ENCODE measurements around the gene PISD. TPM values are rescaled to one million over a fixed set of nuclear protein-coding genes. Genes with fewer than 3 reads are reported as not detected.
"Not testable (repeated sequence)": the region's sequence is repeated elsewhere in the genome, so short reads cannot be mapped to it uniquely, and the experiment has no call there.

Gene PISD
- 10 to 100 TPM; 31.1 to 36.2 (median 34.4) TPM for polyA plus RNA-seq (ENCODE audit: insufficient read length in 4 of 4)

DNA sequence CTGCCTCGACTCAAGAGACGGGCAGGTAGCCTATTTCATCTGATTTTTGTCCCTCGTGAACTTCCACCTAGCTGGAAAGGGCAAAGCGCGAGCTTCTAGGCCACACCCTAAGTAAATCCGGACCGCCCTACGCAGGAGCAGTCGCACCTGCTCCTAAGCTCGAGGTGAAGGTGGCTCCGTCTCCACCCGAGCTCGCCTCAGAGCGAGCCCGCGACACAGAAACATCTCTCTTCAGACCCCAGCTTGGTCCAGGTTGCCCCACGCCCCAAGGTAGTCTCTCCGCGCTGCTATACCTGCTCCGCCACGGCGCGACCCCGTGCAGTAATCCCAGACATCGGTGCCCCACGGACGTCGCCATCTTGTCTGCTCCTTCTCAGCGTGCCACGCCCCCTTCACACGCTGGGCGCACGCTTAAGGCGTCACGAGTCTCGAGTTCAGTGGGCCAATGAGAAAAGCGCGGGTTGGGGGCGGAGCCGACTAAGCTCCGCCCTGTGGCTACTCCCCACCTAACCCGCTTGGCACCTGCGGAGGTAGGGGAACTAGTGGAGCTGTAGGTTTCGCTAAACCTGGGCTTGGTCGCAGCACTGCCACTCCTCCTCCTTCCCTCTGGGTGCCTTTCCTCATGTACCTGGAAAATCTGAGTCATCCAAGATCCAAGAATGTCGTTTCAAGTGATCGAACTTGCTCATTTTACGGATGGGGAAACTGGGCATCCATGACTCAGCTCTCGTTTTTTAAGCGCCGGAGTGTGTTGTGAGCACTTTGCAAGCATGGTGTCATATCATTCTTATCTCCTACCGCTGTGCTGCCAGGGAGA lies at the start of gene PISD:
TSS of gene PISD (minus strand) at position 365 of the 817 bp plus-strand sequence. CDS start at position 358, 7 bp downstream.
- DNase-seq (ENCODE audit: low read depth in 4 of 4, low spot score in 3 of 4) = peak; percentile 92 to 96 (median 94)

DNA sequence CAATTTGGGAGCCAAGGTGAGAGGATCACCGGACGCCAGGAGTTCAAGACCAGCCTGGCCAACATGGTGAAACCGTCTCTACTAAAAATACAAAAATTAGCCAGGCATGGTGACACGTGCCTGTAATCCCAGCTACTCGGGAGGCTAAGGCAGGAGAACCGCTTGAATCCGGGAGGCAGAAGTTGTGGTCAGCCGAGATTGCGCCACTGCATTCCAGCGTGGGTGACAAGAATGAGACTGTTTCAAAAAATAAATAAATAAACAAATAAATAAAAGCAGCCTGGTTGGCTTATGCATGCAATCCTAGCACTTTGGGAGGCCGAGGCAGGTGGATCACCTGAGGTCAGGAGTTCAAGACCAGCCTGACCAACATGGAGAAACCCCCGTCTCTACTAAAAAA lies 49.2 kb upstream of the PISD start:
- not testable (repeated sequence) for DNase-seq (ENCODE audit: low read depth in 4 of 4, low spot score in 3 of 4)

DNA sequence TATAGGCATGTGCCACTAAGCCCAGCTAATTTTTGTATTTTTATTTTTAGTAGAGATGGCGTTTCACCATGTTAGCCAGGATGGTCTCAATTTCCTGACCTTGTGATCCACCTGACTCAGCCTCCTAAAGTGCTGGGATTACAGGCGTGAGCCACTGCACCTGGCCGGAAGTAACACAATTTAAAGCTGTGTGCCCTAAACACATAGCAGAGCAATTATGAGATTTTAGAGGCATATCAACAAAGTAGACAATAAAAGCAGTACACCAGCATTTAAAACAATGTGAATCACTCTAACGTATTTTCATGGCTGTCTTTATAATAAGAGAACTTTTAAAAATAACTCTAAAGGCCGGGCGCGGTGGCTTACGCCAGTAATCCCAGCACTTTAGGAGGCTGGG lies 45.5 kb upstream of the PISD start:
- no peak for DNase-seq (ENCODE audit: low read depth in 4 of 4, low spot score in 3 of 4)

DNA sequence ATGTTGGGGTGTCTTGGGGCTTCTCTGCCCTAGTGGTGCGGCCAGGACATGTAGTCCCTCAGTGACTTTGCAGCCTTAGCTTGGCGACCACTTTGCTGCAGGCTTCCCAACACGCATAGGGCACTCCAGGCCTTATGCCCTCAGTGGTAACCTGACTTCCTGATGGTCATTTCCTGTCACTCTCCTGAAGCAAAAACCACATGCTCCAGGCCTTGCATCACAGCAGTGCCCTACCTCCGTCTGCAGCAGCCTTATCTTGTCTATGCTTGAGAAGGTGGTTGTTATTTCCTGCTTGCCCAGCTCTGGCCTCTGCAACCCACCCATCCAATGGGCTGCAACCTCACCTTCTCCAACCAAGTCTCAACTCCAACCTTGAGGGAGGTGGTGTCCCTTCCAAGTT lies 33.4 kb upstream of the PISD start:
- no peak for DNase-seq (ENCODE audit: low read depth in 4 of 4, low spot score in 3 of 4)

DNA sequence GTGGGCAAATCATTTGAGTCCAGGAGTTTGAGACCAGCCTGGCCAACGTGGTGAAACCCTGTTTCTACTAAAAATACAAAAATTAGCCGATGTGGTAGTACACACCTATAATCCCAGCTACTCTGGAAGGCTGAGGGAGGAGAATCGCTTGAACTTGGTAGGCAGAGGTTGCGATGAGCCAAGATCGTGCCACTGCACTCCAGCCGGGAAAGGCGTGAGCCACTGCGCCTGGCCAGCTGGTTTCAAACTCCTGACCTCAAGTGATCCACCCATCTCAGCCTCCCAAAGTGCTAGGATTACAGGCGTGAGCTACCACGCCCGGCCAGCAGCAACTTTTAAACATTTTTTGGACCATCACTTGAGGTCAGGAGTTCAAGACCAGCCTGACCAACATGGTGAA lies 32.0 kb upstream of the PISD start:
- not testable (repeated sequence) for DNase-seq (ENCODE audit: low read depth in 4 of 4, low spot score in 3 of 4)

DNA sequence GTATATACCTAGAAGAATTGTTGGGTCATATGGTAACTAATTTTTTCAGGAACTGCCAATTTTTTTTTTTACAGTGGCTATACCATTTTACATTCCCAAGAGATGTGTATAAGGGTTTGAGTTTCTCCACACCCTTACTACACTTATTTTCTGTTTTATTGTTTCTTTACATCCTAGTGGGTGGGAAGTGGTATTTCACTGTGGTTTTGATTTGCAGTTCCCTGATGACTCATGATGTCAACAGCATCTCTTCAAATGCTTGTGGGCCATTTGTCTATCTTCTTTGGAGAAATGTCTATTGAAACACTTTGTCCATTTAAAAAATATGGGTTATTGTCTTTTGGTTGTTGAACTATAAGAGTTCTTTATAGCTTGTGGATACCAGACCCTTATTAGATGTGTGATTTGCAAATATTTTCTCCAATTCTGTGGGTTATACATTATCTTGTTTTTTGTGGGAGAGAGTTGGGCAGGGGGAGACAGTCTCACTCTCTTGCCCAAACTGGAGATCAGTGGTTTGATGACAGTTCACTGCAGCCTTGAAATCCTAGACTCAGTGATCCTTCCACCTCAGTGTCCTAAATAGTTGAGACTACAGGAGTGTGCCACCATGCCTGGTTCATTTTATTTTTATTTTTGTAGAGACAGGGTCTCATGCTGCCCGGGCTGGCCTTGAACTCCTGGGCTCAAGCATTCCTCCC lies 30.3 kb upstream of the PISD start:
- DNase-seq (ENCODE audit: low read depth in 4 of 4, low spot score in 3 of 4) = no peak

DNA sequence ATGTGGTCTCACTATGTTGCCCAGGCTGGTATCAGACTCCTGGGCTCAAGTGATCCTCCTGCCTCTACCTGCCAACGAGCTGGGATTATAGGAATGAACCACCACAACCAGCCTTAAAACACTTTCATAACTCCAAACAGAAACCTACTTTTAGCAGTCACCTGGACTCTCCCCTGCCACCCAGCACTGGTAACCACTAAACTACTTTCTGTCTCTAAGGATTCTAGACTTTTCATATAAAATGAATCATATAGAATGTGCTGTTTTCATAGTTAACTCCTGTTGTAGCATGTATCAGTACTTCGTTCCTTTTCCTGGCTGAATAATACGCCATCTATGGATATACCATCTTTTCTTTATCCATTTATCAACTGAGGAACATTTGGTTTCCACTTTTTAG lies 29.4 kb upstream of the PISD start:
- DNase-seq (ENCODE audit: low read depth in 4 of 4, low spot score in 3 of 4) = no peak

DNA sequence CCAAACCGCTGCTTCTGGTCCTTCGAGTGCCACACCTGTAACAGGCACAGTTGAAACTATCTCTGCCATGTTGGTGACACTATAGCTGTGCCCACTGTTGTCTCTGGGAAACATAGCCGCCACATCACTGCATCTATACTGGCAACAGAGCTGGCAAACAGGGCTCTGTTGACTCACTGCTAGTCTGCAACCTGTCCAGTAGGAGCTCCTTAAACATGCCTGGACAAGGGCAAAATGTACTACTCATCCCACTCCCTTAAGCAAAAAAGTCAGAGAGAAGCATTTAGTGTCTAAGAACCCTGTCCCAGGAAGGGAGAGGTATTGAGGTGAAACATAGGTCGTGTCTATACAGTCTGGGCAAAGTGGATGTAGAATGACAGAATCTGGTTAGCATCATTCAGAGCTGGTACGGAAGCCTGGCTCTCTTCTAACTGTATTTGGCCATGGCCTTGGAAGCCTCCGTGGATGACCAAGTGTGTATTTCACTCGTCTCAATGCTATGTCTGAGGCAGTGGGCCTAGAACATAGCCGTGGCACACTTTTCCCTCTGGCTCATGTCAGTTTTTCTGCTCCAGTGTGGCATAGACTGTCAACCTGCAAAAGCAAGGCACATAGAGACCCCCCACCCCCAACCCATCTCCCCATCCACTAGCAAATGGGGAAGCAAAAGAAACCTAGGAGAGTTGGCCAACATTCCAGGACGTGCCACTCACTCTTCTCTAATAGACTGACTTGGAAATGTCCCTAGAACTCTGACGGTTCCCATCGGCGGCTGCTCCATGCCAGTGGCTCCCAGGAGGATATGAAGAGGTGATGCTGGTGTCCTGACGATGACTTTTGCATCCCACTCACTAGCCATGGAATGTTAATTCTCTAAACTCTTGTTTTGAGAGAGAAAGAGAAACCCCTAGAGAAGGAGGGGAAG lies 21.4 kb upstream of the PISD start:
- DNase-seq (ENCODE audit: low read depth in 4 of 4, low spot score in 3 of 4) = no peak

DNA sequence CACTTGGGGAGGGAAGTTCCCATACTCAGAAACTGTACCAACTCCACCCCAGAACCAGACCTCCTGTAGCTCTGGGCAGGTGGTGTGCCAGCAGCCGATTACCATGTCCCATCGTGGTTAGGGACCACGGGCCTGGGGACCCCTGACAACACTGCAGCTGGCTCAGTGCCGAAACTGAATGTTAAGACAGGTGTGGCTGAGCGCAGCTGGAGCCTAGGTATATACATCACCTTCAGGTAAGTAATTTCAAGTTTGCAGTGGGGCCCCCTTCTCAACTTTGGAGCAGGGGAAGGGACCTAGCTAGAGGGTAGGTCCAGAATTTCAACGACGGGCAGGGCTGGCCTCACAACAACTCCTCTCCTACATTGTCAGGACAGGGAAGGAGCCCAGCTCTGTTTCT lies 20.7 kb upstream of the PISD start:
- DNase-seq (ENCODE audit: low read depth in 4 of 4, low spot score in 3 of 4) = no peak

DNA sequence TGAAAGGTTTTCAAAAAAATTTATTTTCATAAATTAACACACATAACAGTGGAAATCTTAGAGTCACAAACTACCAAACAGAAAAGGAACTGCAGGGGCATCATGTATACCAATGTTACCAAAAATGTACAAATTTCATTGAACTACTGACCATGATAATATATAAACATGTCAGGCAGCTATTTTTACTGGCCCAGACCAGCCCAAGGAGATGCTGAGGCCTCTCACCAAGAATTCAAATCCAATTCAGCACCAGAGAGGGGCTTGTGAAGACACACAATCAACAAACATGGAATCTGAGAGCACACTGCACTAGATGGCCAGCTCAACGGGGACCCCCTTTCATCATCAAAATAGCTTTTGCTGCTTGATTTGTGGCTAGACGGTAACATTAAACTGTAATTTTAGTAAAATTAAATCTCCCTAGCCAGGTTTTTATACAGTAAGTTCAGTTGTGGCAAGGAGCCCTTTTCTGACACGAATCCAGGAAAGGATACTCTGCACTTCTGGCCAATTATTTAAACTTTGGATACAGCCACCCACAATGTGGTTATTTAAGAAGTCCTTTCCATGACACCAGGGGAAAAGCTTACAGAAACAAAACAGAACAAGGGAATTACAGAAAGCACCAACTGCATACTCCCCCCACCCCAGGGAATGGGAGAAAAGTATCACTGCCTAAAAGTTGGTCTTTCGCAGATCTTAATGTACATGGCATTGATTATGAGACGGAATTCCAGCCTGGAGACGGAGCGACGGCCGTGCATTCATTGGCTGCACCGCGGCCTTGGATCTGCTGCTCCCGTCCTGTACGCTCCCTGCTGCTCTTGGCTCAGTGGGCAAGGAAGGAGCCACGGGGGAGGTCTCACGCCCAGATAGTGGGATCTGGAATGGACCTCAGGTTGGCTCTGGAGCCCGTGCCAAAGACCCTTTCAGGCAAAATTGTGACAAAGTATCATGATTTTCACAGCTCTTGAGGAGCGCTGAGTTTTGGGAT lies 19.6 kb upstream of the PISD start:
- no peak for DNase-seq (ENCODE audit: low read depth in 4 of 4, low spot score in 3 of 4)

DNA sequence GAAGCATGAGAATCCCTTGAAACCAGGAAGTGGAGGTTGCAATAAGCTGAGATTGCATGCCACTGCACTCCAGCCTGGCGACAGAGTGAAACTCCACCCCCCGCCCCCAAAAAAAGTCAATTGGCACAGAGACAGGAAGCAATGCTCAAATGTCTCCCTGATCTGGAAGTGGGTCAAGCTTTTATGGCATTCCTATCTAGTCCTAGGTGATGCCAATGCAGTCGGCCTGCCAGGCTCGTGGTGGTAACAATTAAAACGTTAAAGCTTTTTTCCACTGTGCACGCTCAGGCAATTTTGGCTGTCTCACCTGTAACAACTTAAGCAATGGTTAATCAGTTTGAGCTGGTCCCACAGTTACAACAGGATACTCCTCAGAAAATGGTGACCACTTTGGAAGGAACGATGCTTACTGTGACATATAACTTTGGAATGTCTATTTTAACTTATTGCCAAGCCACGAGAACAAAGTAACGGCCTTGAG lies 18.9 kb upstream of the PISD start:
- no peak for DNase-seq (ENCODE audit: low read depth in 4 of 4, low spot score in 3 of 4)

DNA sequence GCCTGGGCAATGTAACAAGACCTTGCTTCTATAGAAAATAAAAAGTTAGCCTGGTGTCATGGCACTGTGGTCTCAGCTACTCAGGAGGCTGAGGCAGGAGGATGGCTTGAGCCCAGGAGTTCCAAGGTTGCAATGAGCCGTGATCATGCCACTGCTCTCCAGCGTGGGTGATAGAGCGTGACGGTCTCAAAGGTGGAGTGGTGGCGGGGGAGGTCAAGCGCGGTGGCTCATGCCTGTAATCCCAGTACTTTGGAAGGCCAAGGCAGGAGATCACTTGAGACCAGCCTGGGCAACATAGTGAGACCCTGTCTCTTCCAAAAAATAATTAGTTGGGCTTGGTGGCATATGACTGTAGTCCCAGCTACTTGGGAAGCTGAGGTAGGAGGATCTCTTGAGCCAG lies 16.7 kb upstream of the PISD start:
- no peak for DNase-seq (ENCODE audit: low read depth in 4 of 4, low spot score in 3 of 4)

DNA sequence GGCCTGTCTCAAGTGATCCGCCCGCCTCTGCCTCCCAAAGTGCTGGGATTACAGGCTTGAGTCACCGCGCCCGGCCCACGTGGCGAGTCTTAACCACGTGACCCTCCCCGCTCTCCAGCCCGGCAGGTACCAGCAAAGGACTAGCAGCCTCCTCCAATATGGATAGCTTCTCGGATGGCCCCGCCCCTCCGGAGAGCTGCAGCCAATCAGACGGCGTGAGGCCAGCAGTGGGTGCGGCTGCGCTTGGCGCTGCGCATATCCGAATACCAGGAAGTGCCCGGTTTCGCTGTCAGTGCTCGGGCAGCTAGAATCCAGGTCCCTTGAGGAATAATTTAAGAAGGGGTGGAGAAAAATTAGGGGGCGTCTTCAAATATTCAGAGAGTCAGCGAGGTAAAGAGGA lies 14.7 kb upstream of the PISD start:
- peak; percentile 59 to 67 (median 63) for DNase-seq (ENCODE audit: low read depth in 4 of 4, low spot score in 3 of 4)

DNA sequence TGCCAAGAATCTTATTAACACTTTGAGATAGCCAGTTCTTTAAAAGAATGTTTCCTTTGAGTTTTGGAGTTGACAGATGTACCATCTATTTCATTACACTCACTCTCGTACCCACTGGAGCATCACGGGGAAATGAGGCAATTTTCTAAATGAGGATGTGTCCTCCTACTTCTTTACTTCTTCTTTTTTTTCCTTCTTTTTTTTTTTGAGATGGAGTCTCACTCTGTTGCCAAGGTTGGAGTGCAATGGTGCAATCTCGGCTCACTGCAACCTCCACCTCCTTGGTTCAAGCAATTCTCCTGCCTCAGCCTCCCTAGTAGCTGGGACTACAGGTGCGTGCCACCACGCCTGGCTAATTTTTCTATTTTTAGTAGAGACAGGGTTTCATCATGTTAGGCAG lies 12.2 kb upstream of the PISD start:
- not testable (repeated sequence) for DNase-seq (ENCODE audit: low read depth in 4 of 4, low spot score in 3 of 4)

DNA sequence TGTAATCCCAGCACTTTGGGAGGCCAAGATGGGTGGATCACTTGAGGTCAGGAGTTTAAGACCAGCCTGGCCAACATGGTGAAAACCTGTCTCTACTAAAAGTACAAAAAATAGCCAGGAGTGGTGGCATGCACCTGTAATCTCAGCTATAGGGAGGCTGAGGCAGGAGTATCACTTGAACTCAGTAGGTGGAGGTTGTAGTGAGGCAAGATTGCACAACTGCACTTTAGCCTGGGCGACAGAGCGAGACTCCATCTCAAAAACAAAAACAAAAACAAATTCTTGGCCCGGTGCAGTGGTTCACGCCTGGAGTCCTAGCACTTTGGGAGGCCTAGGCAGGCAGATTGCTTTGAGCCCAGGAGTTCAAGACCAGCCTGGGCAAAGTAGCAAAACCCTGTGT lies 6.8 kb upstream of the PISD start:
- DNase-seq (ENCODE audit: low read depth in 4 of 4, low spot score in 3 of 4) = not testable (repeated sequence)

DNA sequence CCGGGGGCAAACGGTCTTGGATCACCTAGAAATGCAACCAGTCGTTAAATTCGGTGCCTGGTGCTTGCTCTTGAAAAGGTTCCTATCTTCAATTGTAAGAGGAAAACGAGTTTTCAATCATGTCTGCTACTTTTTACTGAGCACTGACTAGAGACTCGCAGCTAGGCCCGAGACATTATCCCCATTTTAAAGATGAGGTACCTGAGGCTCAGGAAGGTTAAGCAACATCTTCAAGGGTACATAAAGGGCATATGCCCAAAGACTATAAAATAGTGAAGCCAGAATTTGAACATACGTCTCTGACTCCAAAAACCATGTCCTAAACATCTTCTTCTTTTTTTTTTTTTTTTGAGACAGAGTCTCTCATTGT lies 638 bp upstream of the PISD start:
- no peak for DNase-seq (ENCODE audit: low read depth in 4 of 4, low spot score in 3 of 4)

DNA sequence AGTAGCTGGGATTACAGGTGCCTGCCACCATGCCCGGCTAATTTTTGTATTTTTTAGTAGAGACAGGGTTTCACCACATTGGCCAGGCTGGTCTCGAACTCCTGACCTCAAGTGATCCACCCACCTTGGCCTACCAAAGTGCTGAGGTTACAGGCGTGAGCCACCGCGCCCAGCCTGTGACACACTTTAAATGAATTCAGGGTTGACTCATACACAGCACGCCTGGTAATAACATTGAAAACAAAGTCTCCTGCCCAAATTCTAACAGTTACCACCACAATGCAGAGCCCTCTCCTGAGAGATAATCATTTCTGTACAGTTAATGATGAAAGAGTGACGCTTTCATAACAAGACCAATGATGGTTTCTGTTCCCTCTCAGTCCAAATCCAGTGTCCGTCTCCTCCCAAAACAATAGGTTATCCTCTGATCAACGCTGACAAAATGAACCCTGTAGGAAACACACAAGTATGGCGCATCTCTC lies 1.1 kb downstream of the PISD start:
- DNase-seq (ENCODE audit: low read depth in 4 of 4, low spot score in 3 of 4) = not testable (repeated sequence)

DNA sequence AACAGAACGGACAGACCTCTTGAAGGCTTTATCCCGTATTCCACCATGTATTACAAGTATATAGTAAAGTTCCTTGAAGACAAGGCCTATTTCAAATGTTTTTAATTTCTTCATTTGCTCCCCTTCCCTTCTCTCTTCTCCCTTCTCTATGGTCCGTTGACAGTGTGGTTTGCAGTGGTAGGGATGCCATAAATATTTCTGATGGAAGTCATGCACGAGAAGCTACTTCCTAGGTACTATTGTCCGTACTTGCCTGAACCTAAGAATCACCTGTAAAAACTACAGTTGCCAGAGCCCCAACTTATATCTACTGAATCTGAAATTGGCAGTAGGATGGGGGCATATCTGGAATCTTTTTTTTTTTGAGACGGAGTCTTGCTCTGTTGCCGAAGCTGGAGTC lies 2.8 kb downstream of the PISD start:
- no peak for DNase-seq (ENCODE audit: low read depth in 4 of 4, low spot score in 3 of 4)

DNA sequence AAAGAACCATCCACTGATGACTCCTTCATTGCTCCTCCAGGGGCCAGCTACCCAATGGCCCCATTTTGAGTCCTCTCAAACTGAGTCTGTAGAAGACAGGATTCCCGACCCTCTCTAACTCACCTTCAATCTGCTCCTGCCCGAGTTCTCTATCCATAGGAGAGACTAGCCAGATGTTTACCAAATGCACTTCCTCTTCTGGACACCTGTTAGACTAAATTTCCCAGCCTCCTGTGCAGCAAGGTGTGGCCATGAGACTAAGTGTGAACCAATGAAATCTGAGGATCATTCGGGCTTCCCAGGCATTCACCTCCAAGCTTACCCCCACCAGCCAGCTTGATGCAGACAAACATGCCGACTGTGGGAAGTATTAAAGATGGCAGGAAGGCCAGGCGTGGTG lies 7.6 kb downstream of the PISD start:
- DNase-seq (ENCODE audit: low read depth in 4 of 4, low spot score in 3 of 4) = no peak

DNA sequence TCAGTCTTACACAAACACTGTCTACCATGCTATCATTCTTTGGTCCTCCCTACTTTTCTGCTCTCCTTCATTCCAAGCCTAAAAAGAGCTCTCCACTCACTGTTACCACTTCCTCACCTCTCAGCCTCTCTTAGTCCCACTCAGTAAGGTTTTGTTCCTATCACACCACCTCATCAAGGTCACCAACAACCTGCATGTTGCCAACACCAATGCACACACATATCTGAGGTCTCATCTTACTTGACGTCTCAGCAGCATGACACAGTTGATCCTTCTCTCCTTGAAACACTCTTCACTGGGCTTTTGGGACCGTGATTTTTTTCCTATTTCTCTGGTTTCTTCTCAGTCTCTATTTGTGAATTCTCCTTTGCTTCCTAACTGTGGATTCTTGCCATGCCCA lies 8.1 kb downstream of the PISD start:
- DNase-seq (ENCODE audit: low read depth in 4 of 4, low spot score in 3 of 4) = no peak

All from right renal pelvis (tissue), 4 donors.